C4-2B (cell line): ENCODE measurements around the gene PFAS.

Experiments
- H3K27ac ChIP-seq: fragments of 450-650 bp; 2 replicates; pipeline ENCODE4 v1.5.1; 2017
- ZFX ChIP-seq: fragments of 450-650 bp; IDR thresholded peaks from 2 replicates; pipeline ENCODE4 v1.6.1; 2017
- TF ChIP-seq, protein P1 (sequence below): fragments of 450-650 bp; conservative IDR thresholded peaks from 2 replicates; pipeline ENCODE4 v1.5.1; 2017; ENCODE audit warnings: mild to moderate bottlenecking

Gene PFAS

DNA sequence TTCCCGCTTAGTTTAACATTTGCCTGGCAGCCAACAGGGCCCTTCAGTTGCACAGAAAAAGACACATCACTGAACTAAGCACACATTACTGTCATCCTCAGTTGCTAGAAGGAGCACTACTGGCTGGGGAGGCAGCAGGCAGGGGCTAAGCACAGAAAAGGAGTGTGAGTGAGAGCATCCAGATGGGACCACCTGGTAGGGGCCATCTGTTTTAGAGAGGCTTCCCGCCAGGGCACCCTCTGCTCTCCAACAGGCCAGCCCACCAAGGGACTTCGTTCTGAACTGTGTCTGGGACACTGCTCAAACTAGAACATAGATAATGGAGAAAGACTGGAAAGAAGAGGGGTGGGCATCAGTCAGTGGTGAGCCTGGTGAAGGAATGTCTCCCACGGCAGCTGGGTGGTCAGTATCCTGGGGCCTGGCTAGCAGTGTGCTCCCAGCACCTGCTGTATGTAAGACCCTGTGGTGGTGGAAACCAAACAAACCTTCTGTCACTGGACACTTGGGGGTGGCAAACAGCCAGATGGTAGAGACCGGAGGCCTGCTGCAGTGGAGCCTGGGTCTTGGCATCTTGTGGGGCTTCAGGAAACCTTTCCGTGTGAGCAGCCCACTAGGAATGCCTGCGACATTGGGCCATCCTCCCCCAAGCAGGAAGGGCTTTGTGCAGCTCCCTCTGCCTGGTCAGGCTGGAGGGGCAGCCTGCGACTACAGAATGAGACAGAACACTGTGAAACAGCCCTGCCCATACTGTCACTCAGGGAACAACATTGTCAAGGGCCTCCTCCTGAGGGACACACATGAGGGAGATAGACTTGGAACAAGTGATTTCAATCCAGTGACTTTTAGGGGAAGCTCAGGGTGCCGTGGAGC lies 26.6 kb downstream of the PFAS start:
- H3K27ac ChIP-seq, result no peak overlapping the region
- TF ChIP-seq, protein P1, sequence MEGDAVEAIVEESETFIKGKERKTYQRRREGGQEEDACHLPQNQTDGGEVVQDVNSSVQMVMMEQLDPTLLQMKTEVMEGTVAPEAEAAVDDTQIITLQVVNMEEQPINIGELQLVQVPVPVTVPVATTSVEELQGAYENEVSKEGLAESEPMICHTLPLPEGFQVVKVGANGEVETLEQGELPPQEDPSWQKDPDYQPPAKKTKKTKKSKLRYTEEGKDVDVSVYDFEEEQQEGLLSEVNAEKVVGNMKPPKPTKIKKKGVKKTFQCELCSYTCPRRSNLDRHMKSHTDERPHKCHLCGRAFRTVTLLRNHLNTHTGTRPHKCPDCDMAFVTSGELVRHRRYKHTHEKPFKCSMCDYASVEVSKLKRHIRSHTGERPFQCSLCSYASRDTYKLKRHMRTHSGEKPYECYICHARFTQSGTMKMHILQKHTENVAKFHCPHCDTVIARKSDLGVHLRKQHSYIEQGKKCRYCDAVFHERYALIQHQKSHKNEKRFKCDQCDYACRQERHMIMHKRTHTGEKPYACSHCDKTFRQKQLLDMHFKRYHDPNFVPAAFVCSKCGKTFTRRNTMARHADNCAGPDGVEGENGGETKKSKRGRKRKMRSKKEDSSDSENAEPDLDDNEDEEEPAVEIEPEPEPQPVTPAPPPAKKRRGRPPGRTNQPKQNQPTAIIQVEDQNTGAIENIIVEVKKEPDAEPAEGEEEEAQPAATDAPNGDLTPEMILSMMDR, result no peak
- TF ChIP-seq ZFX, result no peak

DNA sequence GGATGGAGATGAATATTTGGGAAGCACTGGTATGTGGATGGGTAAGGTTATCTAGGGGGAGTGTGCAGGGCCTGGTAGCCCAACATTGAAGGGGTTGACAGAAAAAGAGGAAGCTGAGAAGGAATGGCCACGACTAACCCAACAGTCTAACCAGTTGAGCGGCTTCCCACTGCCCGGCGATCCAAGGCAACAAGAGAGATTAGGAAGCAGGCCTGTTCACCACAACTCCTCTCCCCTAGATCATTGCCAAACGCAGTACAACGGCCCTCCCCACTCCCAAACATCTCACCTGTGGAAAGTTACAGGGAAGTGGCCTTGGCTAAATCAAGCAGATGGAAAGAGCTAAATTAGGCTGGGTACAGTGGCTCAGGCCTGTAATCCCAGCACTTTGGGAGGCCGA lies 28.2 kb downstream of the PFAS start:
- no peak overlapping the region for H3K27ac ChIP-seq
- TF ChIP-seq, protein P1, result no peak
- no peak for TF ChIP-seq ZFX

DNA sequence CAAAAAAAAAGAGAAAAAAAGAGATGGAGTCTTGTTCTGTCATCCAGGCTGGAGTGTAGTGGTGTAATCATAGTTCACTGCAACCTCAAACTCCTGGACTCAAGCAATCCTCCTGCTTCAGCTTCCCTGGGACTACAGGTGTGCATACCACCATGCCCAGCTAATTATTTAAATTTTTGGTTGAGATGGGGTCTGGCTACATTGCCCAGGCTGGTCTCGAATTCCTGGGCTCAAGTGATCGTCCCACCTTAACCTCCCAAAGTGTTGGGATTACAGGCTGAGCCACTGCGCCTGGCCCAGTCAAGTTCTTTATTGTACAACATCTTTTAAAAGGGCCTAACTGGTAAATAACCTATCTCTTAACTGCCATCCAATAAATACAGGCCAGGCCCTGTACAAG lies 33.3 kb downstream of the PFAS start:
- no peak for TF ChIP-seq ZFX
- TF ChIP-seq, protein P1, result no peak
- H3K27ac ChIP-seq, result no peak overlapping the region

DNA sequence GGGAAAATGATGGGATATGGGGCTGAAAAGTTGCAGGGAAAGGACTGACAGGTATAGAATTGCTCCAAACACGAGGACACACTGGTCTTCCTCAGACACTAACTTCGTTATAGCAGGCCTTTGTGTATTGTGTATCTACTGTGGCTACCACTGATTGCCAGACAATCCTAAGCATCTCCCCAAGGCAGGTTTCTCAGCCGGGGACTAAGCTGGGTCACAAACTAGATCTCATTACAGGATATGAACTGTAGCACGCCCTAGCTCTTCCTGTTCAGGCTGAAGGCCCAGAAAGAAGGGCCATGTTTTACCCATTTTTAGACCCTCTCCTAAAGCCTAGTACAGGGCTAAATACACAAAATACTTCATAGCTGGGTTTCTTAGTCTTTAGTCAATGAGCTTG lies 34.3 kb downstream of the PFAS start:
- H3K27ac ChIP-seq, result no peak overlapping the region
- no peak for TF ChIP-seq ZFX
- TF ChIP-seq, protein P1, result no peak

DNA sequence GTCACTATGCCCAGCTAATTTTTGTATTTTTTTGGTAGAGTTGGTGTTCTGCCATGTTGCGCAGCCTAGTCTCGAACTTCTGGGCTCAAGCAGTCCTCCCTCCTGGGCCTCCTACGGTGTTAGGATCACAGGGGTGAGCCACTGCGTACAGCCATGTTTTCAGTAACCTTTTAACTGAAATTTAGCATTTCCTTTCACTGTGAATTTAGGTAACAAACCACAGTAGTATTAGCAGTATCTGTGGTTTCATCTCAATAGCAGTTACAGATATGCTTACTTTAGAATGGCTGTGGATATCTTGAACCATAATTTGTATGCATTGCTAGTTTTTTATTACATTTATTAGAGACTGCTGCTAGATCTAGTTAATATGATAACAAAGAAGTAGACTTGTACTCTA lies 35.0 kb downstream of the PFAS start:
- TF ChIP-seq, protein P1, result no peak
- no peak for TF ChIP-seq ZFX
- H3K27ac ChIP-seq, result no peak overlapping the region

DNA sequence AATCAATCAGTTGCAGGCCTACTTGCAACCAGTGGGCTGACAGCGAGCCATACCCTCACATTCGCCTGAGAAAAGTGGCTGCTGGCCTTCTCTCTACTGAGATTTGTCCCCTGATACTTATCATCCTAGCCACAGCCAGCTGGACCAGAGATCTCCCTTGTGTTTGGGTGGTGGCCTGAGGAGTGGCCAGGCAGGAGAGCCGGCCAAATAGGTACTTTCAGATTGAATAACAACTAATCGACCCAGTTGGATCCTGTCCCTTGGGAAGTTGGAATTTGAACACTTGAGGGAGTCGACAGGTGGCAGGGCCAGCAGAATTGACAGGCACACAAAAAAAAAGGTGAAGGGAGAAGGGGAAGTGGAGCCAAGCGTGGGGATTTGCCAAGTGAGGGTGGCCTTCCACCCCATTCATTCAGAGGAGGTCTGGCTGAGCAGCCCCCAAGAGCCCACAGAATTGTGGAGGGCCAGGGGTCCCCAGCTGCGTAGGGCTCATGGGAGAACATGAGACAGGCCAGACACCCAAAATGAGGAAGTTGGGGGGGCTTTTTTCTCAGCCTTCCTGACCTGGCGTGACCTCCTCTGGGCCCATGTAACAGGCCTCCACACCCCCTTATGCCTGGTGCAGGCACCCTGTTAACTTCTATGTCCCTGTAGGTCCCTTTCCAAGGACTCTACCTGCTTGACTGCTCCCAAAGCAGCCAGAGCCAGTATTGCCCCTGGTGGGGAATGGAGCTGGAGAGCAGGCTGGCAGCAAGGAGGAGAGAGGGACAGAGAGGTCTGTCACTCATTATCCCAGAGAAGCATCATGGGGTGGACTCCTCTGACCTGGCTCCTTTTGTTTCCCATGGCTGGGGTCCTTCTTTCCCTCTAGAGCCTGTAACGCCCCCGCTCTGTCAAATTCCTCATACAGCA lies 36.4 kb downstream of the PFAS start:
- peak overlapping the region; percentile 13; the same call in 1 of the 2 replicates for H3K27ac ChIP-seq
- TF ChIP-seq ZFX, result no peak
- TF ChIP-seq, protein P1, result no peak
